HEK293 (cell line): ENCODE data around the gene SYNDIG1.

Experiments used
- CTCF ChIA-PET: fragments of 350-600 bp; formaldehyde crosslinking; extraction: SDS; loops from one replicate; lab custom pipeline; 2021; ENCODE audit warnings: antibody characterized with exemption; lab: Yijun Ruan, JAX
- POLR2A ChIA-PET: fragments of 300-600 bp; formaldehyde crosslinking; extraction: SDS; loops from one replicate; lab custom pipeline; 2020; ENCODE audit warnings: antibody characterized with exemption, inconsistent platforms; lab: Yijun Ruan, JAX
- H3K27ac ChIP-seq: fragments of 200-500 bp; sonication (Bioruptor generic); 2 replicates; pipeline ENCODE4 v1.5.1; 2014; ENCODE audit warnings: low read depth, low read length, control low read depth, inconsistent platforms; ENCODE audit errors: extremely low read depth
- H3K36me3 ChIP-seq, 2 experiments: fragments of 200-500 bp in 1 of 2; sonication (Bioruptor generic) in 1 of 2; 1 replicate in 1 of 2; 2 replicates in 1 of 2; pipeline ENCODE4 v1.5.1; 2014 to 2017; ENCODE audit warnings: inconsistent platforms in 2 of 2, low read length in 2 of 2; ENCODE audit not compliant: control insufficient read depth in 2 of 2, insufficient read depth in 1 of 2
- H3K4me1 ChIP-seq: fragments of 200-500 bp; sonication (Bioruptor generic); 2 replicates; pipeline ENCODE4 v1.5.1; 2014; ENCODE audit warnings: mild to moderate bottlenecking, low read length, inconsistent platforms; ENCODE audit not compliant: control insufficient read depth, insufficient read depth
- H3K4me3 ChIP-seq: 2 replicates; pipeline ENCODE4 v1.5.1; 2011; ENCODE audit warnings: low read depth, mild to moderate bottlenecking, control low read depth, low read length, moderate library complexity
- H3K9me3 ChIP-seq: fragments of 200-500 bp; sonication (Bioruptor generic); 2 replicates; pipeline ENCODE4 v1.5.1; 2014; ENCODE audit warnings: low read depth, low read length, inconsistent platforms; ENCODE audit not compliant: control insufficient read depth, insufficient read depth
- BCL11B ChIP-seq: fragments of 450-650 bp; formaldehyde crosslinking; IDR thresholded peaks from 2 replicates; pipeline ENCODE4 v1.5.1; 2016; ENCODE audit warnings: low read depth, missing biosample characterization, missing genetic modification characterization
- KLF17 ChIP-seq: fragments of 450-650 bp; formaldehyde crosslinking; IDR thresholded peaks from 2 replicates; pipeline ENCODE4 v1.5.1; 2016; ENCODE audit warnings: missing biosample characterization, missing genetic modification characterization
- MEIS1 ChIP-seq: sonication (generic); formaldehyde crosslinking; IDR thresholded peaks from 2 replicates; pipeline ENCODE4 v1.8.1; 2022; ENCODE audit warnings: missing genetic modification reagents, mild to moderate bottlenecking, borderline replicate concordance
- PBX3 ChIP-seq: sonication (generic); formaldehyde crosslinking; IDR thresholded peaks from 2 replicates; pipeline ENCODE4 v1.8.1; 2022; ENCODE audit warnings: mild to moderate bottlenecking, moderate library complexity, missing genetic modification reagents
- PRDM4 ChIP-seq: fragments of 450-650 bp; formaldehyde crosslinking; IDR thresholded peaks from 2 replicates; pipeline ENCODE4 v1.5.1; 2017; ENCODE audit warnings: missing biosample characterization, missing genetic modification characterization
- TRIM28 ChIP-seq: IDR thresholded peaks from 2 replicates; pipeline ENCODE4 v1.6.1; 2011; ENCODE audit warnings: low read length, control low read depth, borderline replicate concordance
- TSHZ1 ChIP-seq: fragments of 450-650 bp; formaldehyde crosslinking; IDR thresholded peaks from 2 replicates; pipeline ENCODE4 v1.5.1; 2016; ENCODE audit warnings: missing biosample characterization, missing genetic modification characterization, borderline replicate concordance
- ZBTB1 ChIP-seq: fragments of 450-650 bp; formaldehyde crosslinking; IDR thresholded peaks from 2 replicates; pipeline ENCODE4 v1.5.1; 2016; ENCODE audit warnings: missing biosample characterization, missing genetic modification characterization
- ZBTB11 ChIP-seq: fragments of 450-650 bp; formaldehyde crosslinking; conservative IDR thresholded peaks from 2 replicates; pipeline ENCODE4 v1.5.1; 2016; ENCODE audit warnings: low read depth, missing biosample characterization, missing genetic modification characterization
- ZBTB21 ChIP-seq: fragments of 450-650 bp; formaldehyde crosslinking; IDR thresholded peaks from 2 replicates; pipeline ENCODE4 v1.5.1; 2017; ENCODE audit warnings: missing biosample characterization, missing genetic modification characterization
- ZNF10 ChIP-seq: fragments of 450-650 bp; formaldehyde crosslinking; IDR thresholded peaks from 2 replicates; pipeline ENCODE4 v1.5.1; 2017; ENCODE audit warnings: missing biosample characterization, missing genetic modification characterization
- ZNF140 ChIP-seq: fragments of 450-650 bp; formaldehyde crosslinking; IDR thresholded peaks from 2 replicates; pipeline ENCODE4 v1.5.1; 2016; ENCODE audit warnings: missing biosample characterization, missing genetic modification characterization
- ZNF155 ChIP-seq: fragments of 450-650 bp; formaldehyde crosslinking; IDR thresholded peaks from 2 replicates; pipeline ENCODE4 v1.5.1; 2016; ENCODE audit warnings: missing biosample characterization, missing genetic modification characterization
- ZNF19 ChIP-seq: fragments of 450-650 bp; formaldehyde crosslinking; IDR thresholded peaks from 2 replicates; pipeline ENCODE4; 2016; ENCODE audit warnings: missing biosample characterization, missing genetic modification characterization, low read depth
- ZNF211 ChIP-seq: fragments of 450-650 bp; formaldehyde crosslinking; IDR thresholded peaks from 2 replicates; pipeline ENCODE4 v1.5.1; 2016; ENCODE audit warnings: low read depth, missing biosample characterization, missing genetic modification characterization
- ZNF214 ChIP-seq: fragments of 450-650 bp; formaldehyde crosslinking; IDR thresholded peaks from 2 replicates; pipeline ENCODE4 v1.5.1; 2017; ENCODE audit warnings: missing biosample characterization, mild to moderate bottlenecking, missing genetic modification characterization, borderline replicate concordance
- ZNF223 ChIP-seq: fragments of 450-650 bp; formaldehyde crosslinking; IDR thresholded peaks from 2 replicates; pipeline ENCODE4 v1.5.1; 2016; ENCODE audit warnings: missing biosample characterization, missing genetic modification characterization
- ZNF266 ChIP-seq: fragments of 450-650 bp; formaldehyde crosslinking; IDR thresholded peaks from 2 replicates; pipeline ENCODE4 v1.5.1; 2016; ENCODE audit warnings: missing biosample characterization, missing genetic modification characterization, low read depth
- ZNF302 ChIP-seq: fragments of 450-650 bp; formaldehyde crosslinking; IDR thresholded peaks from 2 replicates; pipeline ENCODE4 v1.5.1; 2016; ENCODE audit warnings: missing biosample characterization, missing genetic modification characterization, low read depth
- ZNF449 ChIP-seq: fragments of 450-650 bp; formaldehyde crosslinking; IDR thresholded peaks from 2 replicates; pipeline ENCODE4 v1.5.1; 2017; ENCODE audit warnings: missing biosample characterization, mild to moderate bottlenecking, missing genetic modification characterization, moderate library complexity
- ZNF555 ChIP-seq: fragments of 450-650 bp; formaldehyde crosslinking; conservative IDR thresholded peaks from 2 replicates; pipeline ENCODE4 v1.5.1; 2017; ENCODE audit warnings: missing biosample characterization, mild to moderate bottlenecking, missing genetic modification characterization, inconsistent platforms
- ZNF558 ChIP-seq: fragments of 450-650 bp; formaldehyde crosslinking; IDR thresholded peaks from 2 replicates; pipeline ENCODE4 v1.5.1; 2016; ENCODE audit warnings: missing biosample characterization, missing genetic modification characterization

SYNDIG1 gene

GRCh38 chr20:24685736-24686135 lies 216.3 kb downstream of the SYNDIG1 start:
- POLR2A ChIA-PET = no interaction called here
- H3K4me1 ChIP-seq = no peaks in the 10 kb centered on the region
- TF ChIP-seq ZNF223 (tag by site-specific recombination) = no peak
- no peak for TF ChIP-seq ZNF140
- TF ChIP-seq ZNF214 (tag by site-specific recombination) = no peak
- TF ChIP-seq PBX3 (CRISPR knock-in tag) = no peak
- no peak for TF ChIP-seq MEIS1 (CRISPR knock-in tag)
- TF ChIP-seq ZNF302 = no peak
- TF ChIP-seq ZNF558 (tag by site-specific recombination) = no peak
- TF ChIP-seq ZBTB21 (tag by site-specific recombination) = no peak
- TF ChIP-seq ZNF10 = no peak
- TF ChIP-seq ZBTB1 = no peak
- no peak for TF ChIP-seq ZNF266 (tag by site-specific recombination)
- no peak for TF ChIP-seq ZNF19
- TF ChIP-seq TSHZ1 = no peak
- no peak for TF ChIP-seq ZNF449
- no peak for TF ChIP-seq ZNF155 (tag by site-specific recombination)
- TF ChIP-seq ZBTB11 = no peak
- TF ChIP-seq ZNF555 = no peak
- TF ChIP-seq, all 188 proteins: peak for 0
- no peaks in the 10 kb centered on the region for H3K9me3 ChIP-seq
- CTCF ChIA-PET = no interaction called here
- H3K27ac ChIP-seq = no peak overlapping the region
- H3K4me3 ChIP-seq = no peak overlapping the region
- no peaks in the 10 kb centered on the region for H3K36me3 ChIP-seq

- Histone ChIP-seq H3K9me3 (no peaks in the 10 kb centered on the region), H3K36me3 (no peaks in the 10 kb centered on the region), H3K4me1 (no peaks in the 10 kb centered on the region), H3K27ac (no peak overlapping the region), H3K4me3 (no peak overlapping the region)
- ChIA-PET POLR2A (no interaction called here), CTCF (no interaction called here)
- TF ChIP-seq TRIM28 (no peak), KLF17 (no peak), ZNF211 (no peak), PRDM4 (no peak), BCL11B (tag by site-specific recombination) (no peak)
These were observed 216.7 kb downstream of the SYNDIG1 start for GRCh38 chr20:24686156-24686555.
